Peyer's patch (tissue), 4 donors: ENCODE data around the gene KLHL29.

ENCODE experiments used
- POLR2A ChIP-seq, 2 donors: fragments of 450-650 bp; IDR thresholded peaks; one replicate each; pipeline ENCODE4 v1.5.1; 2017; ENCODE audit warnings: antibody characterized with exemption in 2 of 2, mild to moderate bottlenecking in 2 of 2, moderate library complexity in 2 of 2
- TF ChIP-seq, protein P1 (sequence below), 6 experiments: fragments of 450-650 bp in 4 of 6; fragments of 200-600 bp in 2 of 6; sonication (generic) in 1 of 6; IDR thresholded peaks; one replicate each; pipeline ENCODE4 v1.5.1; 2017 to 2019; ENCODE audit warnings: antibody characterized with exemption in 6 of 6, mild to moderate bottlenecking in 3 of 6, moderate library complexity in 1 of 6

GRCh38 chr2:23720705-23721453 lies 335.9 kb downstream of the KLHL29 start:
- TF ChIP-seq POLR2A (IDR thresholded peaks at IDR 0.05) = no peak
- TF ChIP-seq, protein P1, sequence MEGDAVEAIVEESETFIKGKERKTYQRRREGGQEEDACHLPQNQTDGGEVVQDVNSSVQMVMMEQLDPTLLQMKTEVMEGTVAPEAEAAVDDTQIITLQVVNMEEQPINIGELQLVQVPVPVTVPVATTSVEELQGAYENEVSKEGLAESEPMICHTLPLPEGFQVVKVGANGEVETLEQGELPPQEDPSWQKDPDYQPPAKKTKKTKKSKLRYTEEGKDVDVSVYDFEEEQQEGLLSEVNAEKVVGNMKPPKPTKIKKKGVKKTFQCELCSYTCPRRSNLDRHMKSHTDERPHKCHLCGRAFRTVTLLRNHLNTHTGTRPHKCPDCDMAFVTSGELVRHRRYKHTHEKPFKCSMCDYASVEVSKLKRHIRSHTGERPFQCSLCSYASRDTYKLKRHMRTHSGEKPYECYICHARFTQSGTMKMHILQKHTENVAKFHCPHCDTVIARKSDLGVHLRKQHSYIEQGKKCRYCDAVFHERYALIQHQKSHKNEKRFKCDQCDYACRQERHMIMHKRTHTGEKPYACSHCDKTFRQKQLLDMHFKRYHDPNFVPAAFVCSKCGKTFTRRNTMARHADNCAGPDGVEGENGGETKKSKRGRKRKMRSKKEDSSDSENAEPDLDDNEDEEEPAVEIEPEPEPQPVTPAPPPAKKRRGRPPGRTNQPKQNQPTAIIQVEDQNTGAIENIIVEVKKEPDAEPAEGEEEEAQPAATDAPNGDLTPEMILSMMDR (IDR thresholded peaks at IDR 0.05) = no peak
